ENCODE results near the gene RAI1.

Gene RAI1

DNA sequence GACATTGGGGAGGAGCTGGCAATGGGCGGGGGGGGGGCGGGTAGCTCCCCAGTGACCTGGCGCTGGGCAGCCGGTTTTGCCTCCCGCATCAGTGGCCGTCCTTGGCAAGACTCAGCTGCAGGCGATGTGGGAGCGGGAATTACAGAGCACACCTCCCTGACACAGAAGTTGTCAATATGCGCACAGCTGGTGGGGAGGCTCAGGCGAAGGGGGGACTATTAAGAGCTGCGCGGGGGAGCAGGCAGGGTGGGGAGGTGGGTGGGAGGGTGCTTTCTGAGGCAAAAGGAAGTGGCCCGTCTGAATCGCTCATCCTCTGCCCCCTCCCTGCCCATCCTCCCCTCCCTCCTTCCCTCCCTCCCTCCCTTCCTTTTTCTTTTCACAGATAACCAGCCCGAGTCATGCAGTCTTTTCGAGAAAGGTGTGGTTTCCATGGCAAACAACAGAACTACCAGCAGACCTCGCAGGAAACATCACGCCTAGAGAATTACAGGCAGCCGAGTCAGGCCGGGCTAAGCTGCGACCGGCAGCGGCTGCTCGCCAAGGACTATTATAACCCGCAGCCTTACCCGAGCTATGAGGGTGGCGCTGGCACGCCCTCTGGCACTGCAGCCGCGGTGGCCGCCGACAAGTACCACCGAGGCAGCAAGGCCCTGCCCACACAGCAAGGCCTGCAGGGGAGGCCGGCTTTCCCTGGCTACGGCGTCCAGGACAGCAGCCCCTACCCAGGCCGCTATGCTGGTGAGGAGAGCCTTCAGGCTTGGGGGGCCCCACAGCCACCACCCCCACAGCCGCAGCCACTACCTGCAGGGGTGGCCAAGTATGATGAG, 111.5 kb downstream of the RAI1 start:
- peak; percentile 80 for DNase-seq
- Histone ChIP-seq H3K14ac (ENCODE audit: low read length in 2 of 2) (no peak overlapping the region), H3K9me3 (ENCODE audit: control insufficient read depth, low read length) (no peaks in the 10 kb centered on the region), H2AFZ (ENCODE audit: low read depth, low read length) (no peak overlapping the region), H3K4me1 (ENCODE audit: control insufficient read depth, insufficient read depth, low read depth, low read length) (peaks cover 20% of the 10 kb centered on the region), H3K79me1 (replicated peaks; ENCODE audit: low read length, poor library complexity, severe bottlenecking) (peaks cover 68% of the 10 kb centered on the region), H2BK120ac (ENCODE audit: low read depth, low read length) (no peak overlapping the region), H3K27me3 (ENCODE audit: control insufficient read depth in 1 of 2, insufficient read depth in 1 of 2, low read length in 2 of 2) (no peaks in the 10 kb centered on the region), H4K8ac (ENCODE audit: low read length) (peak overlapping the region; percentile 38), H3K4ac (ENCODE audit: low read depth in 1 of 2, low read length in 2 of 2) (no peak overlapping the region), H3K27ac (ENCODE audit: low read length, poor library complexity, severe bottlenecking) (no peak overlapping the region), H3K18ac (ENCODE audit: low read depth in 1 of 2, low read length in 2 of 2) (peak overlapping the region in 1 of 2 experiments; percentile 37), H2BK12ac (ENCODE audit: low read length in 2 of 2) (no peak overlapping the region), H4K91ac (ENCODE audit: low read length) (no peak overlapping the region), H3K4me2 (ENCODE audit: low read length, poor library complexity, severe bottlenecking) (no peak overlapping the region), H3K9ac (ENCODE audit: low read length) (no peak overlapping the region), H3K4me3 (ENCODE audit: insufficient read depth in 1 of 2, low read depth in 1 of 2, low read length in 2 of 2) (no peak overlapping the region), H2BK5ac (ENCODE audit: low read depth, low read length, poor library complexity, severe bottlenecking) (no peak overlapping the region), H2AK5ac (ENCODE audit: low read length, severe bottlenecking) (no peak overlapping the region), H2BK15ac (ENCODE audit: low read depth, poor library complexity, severe bottlenecking) (no peak overlapping the region), H3K36me3 (ENCODE audit: control insufficient read depth in 1 of 2, insufficient read depth in 2 of 2, low read depth in 1 of 2, low read length in 2 of 2) (peaks cover 37 to 49% of the 10 kb centered on the region in 2 experiments), H3K23ac (ENCODE audit: low read length in 2 of 2) (no peak overlapping the region)
- WGBS = 48% methylated on average over 32 of the region's 38 CpGs

DNA sequence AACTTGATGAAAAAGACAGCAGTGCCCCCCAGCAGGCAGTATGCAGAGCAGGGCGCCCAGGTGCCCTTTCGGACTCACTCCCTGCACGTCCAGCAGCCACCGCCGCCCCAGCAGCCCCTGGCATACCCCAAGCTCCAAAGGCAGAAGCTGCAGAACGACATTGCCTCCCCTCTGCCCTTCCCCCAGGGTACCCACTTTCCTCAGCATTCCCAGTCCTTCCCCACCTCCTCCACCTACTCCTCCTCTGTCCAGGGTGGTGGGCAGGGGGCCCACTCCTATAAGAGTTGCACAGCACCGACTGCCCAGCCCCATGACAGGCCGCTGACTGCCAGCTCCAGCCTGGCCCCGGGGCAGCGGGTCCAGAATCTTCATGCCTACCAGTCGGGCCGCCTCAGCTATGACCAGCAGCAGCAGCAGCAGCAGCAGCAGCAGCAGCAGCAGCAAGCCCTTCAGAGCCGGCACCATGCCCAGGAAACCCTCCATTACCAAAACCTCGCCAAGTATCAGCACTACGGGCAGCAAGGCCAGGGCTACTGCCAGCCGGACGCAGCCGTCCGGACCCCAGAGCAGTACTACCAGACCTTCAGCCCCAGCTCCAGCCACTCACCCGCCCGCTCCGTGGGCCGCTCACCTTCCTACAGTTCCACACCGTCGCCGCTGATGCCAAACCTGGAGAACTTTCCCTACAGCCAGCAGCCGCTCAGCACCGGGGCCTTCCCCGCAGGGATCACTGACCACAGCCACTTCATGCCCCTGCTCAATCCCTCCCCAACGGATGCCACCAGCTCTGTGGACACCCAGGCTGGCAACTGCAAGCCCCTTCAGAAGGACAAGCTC, 112.3 kb downstream of the RAI1 start:
- Histone ChIP-seq H2BK5ac (ENCODE audit: low read depth, low read length, poor library complexity, severe bottlenecking) (no peak overlapping the region), H2BK12ac (ENCODE audit: low read length in 2 of 2) (no peak overlapping the region), H2AK5ac (ENCODE audit: low read length, severe bottlenecking) (no peak overlapping the region), H3K23ac (ENCODE audit: low read length in 2 of 2) (no peak overlapping the region), H4K8ac (ENCODE audit: low read length) (peak overlapping the region; percentile 38), H2BK120ac (ENCODE audit: low read depth, low read length) (no peak overlapping the region), H3K27me3 (ENCODE audit: control insufficient read depth in 1 of 2, insufficient read depth in 1 of 2, low read length in 2 of 2) (no peaks in the 10 kb centered on the region), H3K4me3 (ENCODE audit: insufficient read depth in 1 of 2, low read depth in 1 of 2, low read length in 2 of 2) (no peak overlapping the region), H3K27ac (ENCODE audit: low read length, poor library complexity, severe bottlenecking) (no peak overlapping the region), H3K14ac (ENCODE audit: low read length in 2 of 2) (no peak overlapping the region), H3K18ac (ENCODE audit: low read depth in 1 of 2, low read length in 2 of 2) (no peak overlapping the region), H3K4me2 (ENCODE audit: low read length, poor library complexity, severe bottlenecking) (no peak overlapping the region), H3K9ac (ENCODE audit: low read length) (no peak overlapping the region), H3K4ac (ENCODE audit: low read depth in 1 of 2, low read length in 2 of 2) (no peak overlapping the region), H3K36me3 (ENCODE audit: control insufficient read depth in 1 of 2, insufficient read depth in 2 of 2, low read depth in 1 of 2, low read length in 2 of 2) (peaks cover 43 to 57% of the 10 kb centered on the region in 2 experiments), H2BK15ac (ENCODE audit: low read depth, poor library complexity, severe bottlenecking) (no peak overlapping the region), H3K79me1 (replicated peaks; ENCODE audit: low read length, poor library complexity, severe bottlenecking) (peaks cover 68% of the 10 kb centered on the region), H3K9me3 (ENCODE audit: control insufficient read depth, low read length) (no peaks in the 10 kb centered on the region), H3K4me1 (ENCODE audit: control insufficient read depth, insufficient read depth, low read depth, low read length) (peaks cover 20% of the 10 kb centered on the region), H2AFZ (ENCODE audit: low read depth, low read length) (no peak overlapping the region), H4K91ac (ENCODE audit: low read length) (peak overlapping the region; percentile 41)
- 97% methylated on average over 30 of the region's 30 CpGs for WGBS
- no peak for DNase-seq

DNA sequence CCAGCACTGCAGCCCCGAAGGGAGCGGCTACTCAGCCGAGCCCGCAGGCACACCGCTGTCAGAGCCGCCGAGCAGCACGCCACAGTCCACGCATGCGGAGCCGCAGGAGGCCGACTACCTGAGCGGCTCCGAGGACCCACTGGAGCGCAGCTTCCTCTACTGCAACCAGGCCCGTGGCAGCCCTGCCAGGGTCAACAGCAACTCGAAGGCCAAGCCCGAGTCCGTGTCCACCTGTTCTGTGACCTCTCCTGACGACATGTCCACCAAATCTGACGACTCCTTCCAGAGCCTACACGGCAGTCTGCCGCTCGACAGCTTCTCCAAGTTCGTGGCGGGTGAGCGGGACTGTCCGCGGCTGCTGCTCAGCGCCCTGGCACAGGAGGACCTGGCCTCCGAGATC, 113.1 kb downstream of the RAI1 start:
- Histone ChIP-seq H3K79me1 (replicated peaks; ENCODE audit: low read length, poor library complexity, severe bottlenecking) (peaks cover 65% of the 10 kb centered on the region), H3K27ac (ENCODE audit: low read length, poor library complexity, severe bottlenecking) (no peak overlapping the region)
- 98% methylated on average over 31 of the region's 31 CpGs for WGBS

DNA sequence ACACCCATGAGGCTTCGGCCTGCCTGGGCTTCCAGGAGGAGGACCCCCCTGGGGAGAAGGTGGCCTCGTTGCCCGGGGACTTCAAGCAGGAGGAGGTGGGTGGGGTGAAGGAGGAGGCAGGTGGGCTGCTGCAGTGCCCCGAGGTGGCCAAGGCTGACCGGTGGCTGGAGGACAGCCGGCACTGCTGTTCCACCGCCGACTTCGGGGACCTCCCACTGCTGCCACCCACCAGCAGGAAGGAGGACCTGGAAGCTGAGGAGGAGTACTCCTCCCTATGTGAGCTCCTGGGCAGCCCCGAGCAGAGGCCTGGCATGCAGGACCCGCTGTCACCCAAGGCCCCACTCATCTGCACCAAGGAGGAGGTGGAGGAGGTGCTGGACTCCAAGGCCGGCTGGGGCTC, 114.0 kb downstream of the RAI1 start:
- H2AFZ ChIP-seq (ENCODE audit: low read depth, low read length) = no peak overlapping the region
- H4K91ac ChIP-seq (ENCODE audit: low read length) = no peak overlapping the region
- H2AK5ac ChIP-seq (ENCODE audit: low read length, severe bottlenecking) = no peak overlapping the region
- no peaks in the 10 kb centered on the region for H3K9me3 ChIP-seq (ENCODE audit: control insufficient read depth, low read length)
- peaks cover 58% of the 10 kb centered on the region for H3K79me1 ChIP-seq (replicated peaks; ENCODE audit: low read length, poor library complexity, severe bottlenecking)
- no peak overlapping the region for H3K14ac ChIP-seq (ENCODE audit: low read length in 2 of 2)
- no peak overlapping the region for H2BK120ac ChIP-seq (ENCODE audit: low read depth, low read length)
- no peak overlapping the region for H3K9ac ChIP-seq (ENCODE audit: low read length)
- 95% methylated on average over 12 of the region's 12 CpGs for WGBS
- no peak overlapping the region for H4K8ac ChIP-seq (ENCODE audit: low read length)
- no peak for DNase-seq
- no peak overlapping the region for H2BK12ac ChIP-seq (ENCODE audit: low read length in 2 of 2)
- H2BK15ac ChIP-seq (ENCODE audit: low read depth, poor library complexity, severe bottlenecking) = no peak overlapping the region
- no peak overlapping the region for H3K4ac ChIP-seq (ENCODE audit: low read depth in 1 of 2, low read length in 2 of 2)
- H3K27ac ChIP-seq (ENCODE audit: low read length, poor library complexity, severe bottlenecking) = no peak overlapping the region
- H3K23ac ChIP-seq (ENCODE audit: low read length in 2 of 2) = no peak overlapping the region
- H2BK5ac ChIP-seq (ENCODE audit: low read depth, low read length, poor library complexity, severe bottlenecking) = no peak overlapping the region
- H3K4me1 ChIP-seq (ENCODE audit: control insufficient read depth, insufficient read depth, low read depth, low read length) = peaks cover 17% of the 10 kb centered on the region
- no peaks in the 10 kb centered on the region for H3K27me3 ChIP-seq (ENCODE audit: control insufficient read depth in 1 of 2, insufficient read depth in 1 of 2, low read length in 2 of 2)
- H3K18ac ChIP-seq (ENCODE audit: low read depth in 1 of 2, low read length in 2 of 2) = no peak overlapping the region
- no peak overlapping the region for H3K4me3 ChIP-seq (ENCODE audit: insufficient read depth in 1 of 2, low read depth in 1 of 2, low read length in 2 of 2)
- no peak overlapping the region for H3K4me2 ChIP-seq (ENCODE audit: low read length, poor library complexity, severe bottlenecking)
- H3K36me3 ChIP-seq (ENCODE audit: control insufficient read depth in 1 of 2, insufficient read depth in 2 of 2, low read depth in 1 of 2, low read length in 2 of 2) = peaks cover 52 to 73% of the 10 kb centered on the region in 2 experiments

More for the DNA sequence above, 113.1 kb downstream of the RAI1 start:
- H3K18ac ChIP-seq (ENCODE audit: low read depth in 1 of 2, low read length in 2 of 2) = no peak overlapping the region
- peaks cover 20% of the 10 kb centered on the region for H3K4me1 ChIP-seq (ENCODE audit: control insufficient read depth, insufficient read depth, low read depth, low read length)
- H3K23ac ChIP-seq (ENCODE audit: low read length in 2 of 2) = no peak overlapping the region
- no peak overlapping the region for H2BK5ac ChIP-seq (ENCODE audit: low read depth, low read length, poor library complexity, severe bottlenecking)
- no peak overlapping the region for H3K14ac ChIP-seq (ENCODE audit: low read length in 2 of 2)
- no peaks in the 10 kb centered on the region for H3K9me3 ChIP-seq (ENCODE audit: control insufficient read depth, low read length)
- no peaks in the 10 kb centered on the region for H3K27me3 ChIP-seq (ENCODE audit: control insufficient read depth in 1 of 2, insufficient read depth in 1 of 2, low read length in 2 of 2)
- no peak overlapping the region for H3K4me3 ChIP-seq (ENCODE audit: insufficient read depth in 1 of 2, low read depth in 1 of 2, low read length in 2 of 2)
- no peak overlapping the region for H2AK5ac ChIP-seq (ENCODE audit: low read length, severe bottlenecking)
- H2BK12ac ChIP-seq (ENCODE audit: low read length in 2 of 2) = no peak overlapping the region
- H2BK15ac ChIP-seq (ENCODE audit: low read depth, poor library complexity, severe bottlenecking) = no peak overlapping the region
- H3K4ac ChIP-seq (ENCODE audit: low read depth in 1 of 2, low read length in 2 of 2) = no peak overlapping the region
- H3K4me2 ChIP-seq (ENCODE audit: low read length, poor library complexity, severe bottlenecking) = no peak overlapping the region
- peaks cover 51 to 65% of the 10 kb centered on the region in 2 experiments for H3K36me3 ChIP-seq (ENCODE audit: control insufficient read depth in 1 of 2, insufficient read depth in 2 of 2, low read depth in 1 of 2, low read length in 2 of 2)
- H2BK120ac ChIP-seq (ENCODE audit: low read depth, low read length) = no peak overlapping the region
- H4K8ac ChIP-seq (ENCODE audit: low read length) = no peak overlapping the region
- H4K91ac ChIP-seq (ENCODE audit: low read length) = no peak overlapping the region
- H2AFZ ChIP-seq (ENCODE audit: low read depth, low read length) = no peak overlapping the region
- DNase-seq = no peak
- H3K9ac ChIP-seq (ENCODE audit: low read length) = no peak overlapping the region
